Osteocyte (in vitro differentiated cells): ENCODE data around the gene MBNL1. TPM values are rescaled to one million over a fixed set of nuclear protein-coding genes. Genes with fewer than 3 reads are reported as not detected.

ENCODE experiments used
- DNase-seq: peaks from one replicate; pipeline ENCODE4 v3.0.0; 2021; ENCODE audit warnings: mixed read lengths; ENCODE audit not compliant: unreplicated experiment; ENCODE audit errors: extremely low spot score
- H3K27ac Mint-ChIP-seq: one replicate; pipeline ENCODE4 v1.8.0; 2021; ENCODE audit warnings: mild to moderate bottlenecking, mixed read lengths; ENCODE audit not compliant: unreplicated experiment
- H3K27me3 Mint-ChIP-seq: one replicate; pipeline ENCODE4 v1.8.0; 2021; ENCODE audit warnings: mixed read lengths; ENCODE audit not compliant: unreplicated experiment
- H3K36me3 Mint-ChIP-seq: one replicate; pipeline ENCODE4 v1.8.0; 2021; ENCODE audit warnings: mixed read lengths; ENCODE audit not compliant: unreplicated experiment
- H3K4me1 Mint-ChIP-seq: one replicate; pipeline ENCODE4 v1.8.0; 2021; ENCODE audit warnings: mixed read lengths; ENCODE audit not compliant: unreplicated experiment
- H3K4me3 Mint-ChIP-seq: one replicate; pipeline ENCODE4 v1.8.0; 2021; ENCODE audit warnings: mild to moderate bottlenecking, moderate library complexity, mixed read lengths; ENCODE audit not compliant: unreplicated experiment
- H3K9me3 Mint-ChIP-seq: one replicate; pipeline ENCODE4 v1.8.0; 2021; ENCODE audit warnings: mixed read lengths; ENCODE audit not compliant: unreplicated experiment
- total RNA-seq: library from RNA; stranded (reverse); gene quantifications from 2 replicates; pipeline ENCODE4 v1.2.1, GENCODE V29; 2021
- TF ChIP-seq, protein P1 (sequence below): fragments of 200-600 bp; sonication (generic); IDR thresholded peaks from 2 replicates; pipeline ENCODE4 v1.5.0; 2021; ENCODE audit warnings: antibody characterized with exemption, mild to moderate bottlenecking, moderate library complexity

Gene MBNL1
- total RNA-seq, 1 donor from 2014 or later: 166 TPM

GRCh38 chr3:152379415-152380042 lies 110.8 kb downstream of the MBNL1 start:
- DNase-seq: no peak

DNA sequence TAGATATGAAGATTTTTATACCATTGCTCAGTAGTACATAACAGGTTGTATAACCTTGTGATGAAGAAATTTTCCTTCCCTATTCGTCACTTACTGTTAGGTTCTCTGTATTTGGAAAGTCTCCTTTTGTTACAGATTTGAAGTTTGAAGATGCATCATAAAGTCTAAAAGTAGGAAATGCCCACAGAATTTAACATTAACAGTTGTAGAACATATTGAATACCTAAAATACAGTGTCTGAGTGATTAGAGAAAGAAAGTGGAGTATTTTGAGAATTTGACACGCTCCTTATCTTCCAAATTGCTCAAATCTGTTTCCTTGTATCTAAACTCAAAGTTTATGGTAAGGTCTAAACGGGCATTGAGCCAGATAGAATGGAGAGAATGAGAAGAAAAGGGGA lies 111.3 kb downstream of the MBNL1 start:
- Mint-ChIP-seq H3K27me3 (no peaks in the 10 kb centered on the region), H3K9me3 (no peaks in the 10 kb centered on the region), H3K4me1 (peaks cover 77% of the 10 kb centered on the region), H3K4me3 (no peak overlapping the region), H3K36me3 (no peaks in the 10 kb centered on the region), H3K27ac (peak overlapping the region; percentile 87)
- TF ChIP-seq, protein P1, sequence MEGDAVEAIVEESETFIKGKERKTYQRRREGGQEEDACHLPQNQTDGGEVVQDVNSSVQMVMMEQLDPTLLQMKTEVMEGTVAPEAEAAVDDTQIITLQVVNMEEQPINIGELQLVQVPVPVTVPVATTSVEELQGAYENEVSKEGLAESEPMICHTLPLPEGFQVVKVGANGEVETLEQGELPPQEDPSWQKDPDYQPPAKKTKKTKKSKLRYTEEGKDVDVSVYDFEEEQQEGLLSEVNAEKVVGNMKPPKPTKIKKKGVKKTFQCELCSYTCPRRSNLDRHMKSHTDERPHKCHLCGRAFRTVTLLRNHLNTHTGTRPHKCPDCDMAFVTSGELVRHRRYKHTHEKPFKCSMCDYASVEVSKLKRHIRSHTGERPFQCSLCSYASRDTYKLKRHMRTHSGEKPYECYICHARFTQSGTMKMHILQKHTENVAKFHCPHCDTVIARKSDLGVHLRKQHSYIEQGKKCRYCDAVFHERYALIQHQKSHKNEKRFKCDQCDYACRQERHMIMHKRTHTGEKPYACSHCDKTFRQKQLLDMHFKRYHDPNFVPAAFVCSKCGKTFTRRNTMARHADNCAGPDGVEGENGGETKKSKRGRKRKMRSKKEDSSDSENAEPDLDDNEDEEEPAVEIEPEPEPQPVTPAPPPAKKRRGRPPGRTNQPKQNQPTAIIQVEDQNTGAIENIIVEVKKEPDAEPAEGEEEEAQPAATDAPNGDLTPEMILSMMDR: no peak
- DNase-seq: no peak

More at GRCh38 chr3:152379415-152380042, 110.8 kb downstream of the MBNL1 start:
- Mint-ChIP-seq H3K27ac (peak overlapping the region; percentile 87), H3K27me3 (no peaks in the 10 kb centered on the region), H3K4me3 (no peak overlapping the region), H3K36me3 (no peaks in the 10 kb centered on the region), H3K4me1 (peaks cover 77% of the 10 kb centered on the region), H3K9me3 (no peaks in the 10 kb centered on the region)
- TF ChIP-seq, protein P1: no peak

- no peak for DNase-seq
- Mint-ChIP-seq H3K9me3 (no peaks in the 10 kb centered on the region), H3K27me3 (no peaks in the 10 kb centered on the region), H3K36me3 (no peaks in the 10 kb centered on the region), H3K4me3 (peak overlapping the region; percentile 78), H3K4me1 (peaks cover 79% of the 10 kb centered on the region), H3K27ac (peak overlapping the region; percentile 98)
- TF ChIP-seq, protein P1: no peak
Measured at GRCh38 chr3:152381881-152382295, 113.2 kb downstream of the MBNL1 start.

DNA sequence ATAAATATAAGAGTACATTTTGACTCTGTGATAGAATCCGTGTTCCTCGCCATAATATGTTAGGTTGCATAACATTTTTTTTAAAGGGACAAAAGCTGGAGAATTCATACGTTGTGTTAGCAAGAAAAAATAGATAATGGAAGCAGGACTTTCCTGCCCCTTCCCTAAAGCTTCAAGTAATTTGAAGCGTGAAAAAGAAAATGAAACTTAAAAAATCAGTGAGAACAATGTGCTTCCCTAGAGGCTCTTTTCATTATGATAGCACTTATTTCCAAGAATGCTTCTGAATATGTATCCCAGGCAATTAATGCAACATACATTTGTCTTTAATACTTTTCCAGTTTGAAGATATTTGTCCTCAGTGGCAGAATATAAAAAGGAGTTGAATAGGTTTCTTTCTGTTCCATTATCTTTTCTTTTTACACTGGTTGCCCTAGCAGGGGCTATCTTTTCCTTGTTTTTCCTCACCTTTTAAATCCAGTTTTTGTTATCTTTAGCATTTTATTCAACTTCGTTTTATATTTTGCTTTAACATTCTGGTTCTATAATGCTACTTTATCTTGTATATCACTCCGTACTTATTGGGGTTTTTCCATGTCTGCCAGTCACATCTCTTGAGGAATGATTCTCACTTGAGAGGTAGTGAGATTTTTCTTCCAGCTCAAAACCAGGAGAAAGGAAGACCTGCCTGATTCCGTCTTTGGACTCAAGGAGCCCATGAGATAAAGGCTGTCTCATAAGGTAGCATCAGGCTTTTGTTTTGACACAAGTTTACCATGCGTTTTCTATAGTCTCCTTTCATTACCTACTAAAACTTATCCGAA lies 113.8 kb downstream of the MBNL1 start:
- Mint-ChIP-seq H3K27ac (peak overlapping the region; percentile 98), H3K27me3 (no peaks in the 10 kb centered on the region), H3K4me1 (peaks cover 80% of the 10 kb centered on the region), H3K9me3 (no peaks in the 10 kb centered on the region), H3K4me3 (peak overlapping the region; percentile 78), H3K36me3 (no peaks in the 10 kb centered on the region)
- no peak for DNase-seq
- TF ChIP-seq, protein P1: no peak

- no peaks in the 10 kb centered on the region for H3K36me3 Mint-ChIP-seq
- peak overlapping the region; percentile 98 for H3K27ac Mint-ChIP-seq
- peaks cover 82% of the 10 kb centered on the region for H3K4me1 Mint-ChIP-seq
- TF ChIP-seq, protein P1: no peak
- peak overlapping the region; percentile 78 for H3K4me3 Mint-ChIP-seq
- DNase-seq: no peak
- H3K9me3 Mint-ChIP-seq: no peaks in the 10 kb centered on the region
- no peaks in the 10 kb centered on the region for H3K27me3 Mint-ChIP-seq
Measured at GRCh38 chr3:152383136-152383606, 114.4 kb downstream of the MBNL1 start.
